EL (cell line): Measurements from ENCODE around the gene KDM4C.
A peak's percentile ranks its signal among the peaks of the same experiment; 100 is the strongest.

Experiments
- DNase-seq: peaks from one replicate; pipeline ENCODE4 v3.0.0-alpha.2; 2016

KDM4C gene

DNA sequence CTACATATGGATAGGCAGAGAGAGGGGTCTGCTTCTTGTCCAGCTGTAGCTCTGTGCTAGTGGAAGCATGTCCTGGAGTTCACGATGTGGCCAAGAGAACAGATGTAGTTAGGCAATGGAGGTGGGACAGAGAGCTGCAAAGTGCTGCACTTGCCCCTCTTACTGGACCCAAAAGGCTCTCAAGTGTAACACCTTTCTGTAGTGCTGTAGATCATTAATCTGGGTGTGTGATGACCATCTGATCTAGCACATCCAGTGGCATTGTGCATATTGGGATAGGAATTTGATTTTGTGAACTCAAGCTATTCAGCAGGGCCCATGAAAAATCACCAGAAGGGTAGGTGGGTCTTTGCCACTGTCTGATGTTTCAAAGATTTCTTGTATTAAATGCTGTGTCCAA, 151.4 kb downstream of the KDM4C start:
- no peak for DNase-seq

DNA sequence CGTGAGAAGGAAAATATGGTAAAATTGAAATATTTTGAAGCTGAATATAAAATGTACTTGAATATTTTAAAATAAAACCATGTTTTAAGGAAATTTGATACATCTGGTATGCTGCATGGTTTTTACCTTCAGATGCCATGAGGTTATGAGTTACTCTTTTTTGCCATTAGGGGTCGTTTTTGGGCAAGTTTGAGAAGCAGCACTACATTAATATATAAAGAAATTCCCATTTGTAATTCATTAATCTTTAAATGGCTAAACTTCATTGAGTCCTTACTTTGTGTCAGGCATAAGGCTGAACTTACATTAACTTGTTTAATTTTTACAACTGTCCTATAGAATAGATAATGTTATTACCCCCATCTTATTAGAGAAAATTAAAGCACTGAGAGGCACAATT, 152.3 kb downstream of the KDM4C start:
- DNase-seq = peak; percentile 27

DNA sequence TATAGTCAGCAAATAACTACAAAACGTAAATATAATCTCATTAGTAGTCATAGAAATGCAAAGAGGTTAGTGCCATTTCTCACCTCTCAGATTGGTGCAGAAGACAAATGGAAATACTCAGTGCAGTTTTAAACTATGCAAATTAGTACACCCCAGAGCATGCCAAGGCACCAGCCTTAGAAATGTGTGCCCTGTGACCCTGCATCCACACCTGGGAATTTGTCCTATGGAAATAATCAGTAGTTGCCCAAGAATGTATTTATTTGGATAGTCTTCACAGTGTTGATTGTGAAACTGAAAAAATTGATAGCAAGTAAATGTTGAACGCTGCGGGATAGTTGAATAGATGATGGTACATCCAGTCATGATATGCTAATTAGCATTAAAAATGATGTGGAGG, 152.7 kb downstream of the KDM4C start:
- DNase-seq = no peak

DNA sequence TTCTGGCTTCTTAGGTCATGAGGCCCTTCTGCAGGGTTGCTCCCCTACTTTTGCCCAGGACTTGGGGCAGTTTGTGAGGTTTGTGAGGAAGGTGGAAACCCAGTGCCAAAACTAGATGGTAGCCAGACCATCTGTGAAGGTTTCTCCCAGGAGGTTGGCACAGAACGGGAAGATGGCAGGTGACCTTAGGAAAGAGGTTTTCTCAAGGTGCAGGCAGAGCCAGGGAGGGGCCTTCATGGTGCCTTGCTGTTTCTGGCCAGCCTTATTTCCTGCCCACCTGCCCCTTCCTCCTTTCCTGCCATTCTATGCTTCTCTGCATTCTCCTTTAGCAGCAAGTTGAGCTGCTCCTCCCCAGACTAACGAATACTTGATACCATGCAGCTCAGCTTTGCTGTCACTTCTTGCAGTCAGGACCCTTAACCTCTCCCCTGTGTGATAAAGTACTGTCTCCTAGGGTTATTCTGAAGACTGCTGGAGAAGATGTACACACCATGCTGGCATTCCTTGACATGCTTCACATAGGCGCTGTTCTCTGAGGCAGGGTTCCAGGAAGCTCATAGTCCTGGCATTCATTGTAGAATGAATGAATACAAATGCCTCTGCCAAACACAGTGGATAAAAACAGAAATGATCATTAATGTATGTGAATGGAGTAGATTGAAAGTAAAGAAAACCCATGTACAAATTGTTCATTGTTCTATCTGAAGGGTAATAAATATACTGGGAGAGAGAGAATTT, 154.3 kb downstream of the KDM4C start:
- DNase-seq = no peak

DNA sequence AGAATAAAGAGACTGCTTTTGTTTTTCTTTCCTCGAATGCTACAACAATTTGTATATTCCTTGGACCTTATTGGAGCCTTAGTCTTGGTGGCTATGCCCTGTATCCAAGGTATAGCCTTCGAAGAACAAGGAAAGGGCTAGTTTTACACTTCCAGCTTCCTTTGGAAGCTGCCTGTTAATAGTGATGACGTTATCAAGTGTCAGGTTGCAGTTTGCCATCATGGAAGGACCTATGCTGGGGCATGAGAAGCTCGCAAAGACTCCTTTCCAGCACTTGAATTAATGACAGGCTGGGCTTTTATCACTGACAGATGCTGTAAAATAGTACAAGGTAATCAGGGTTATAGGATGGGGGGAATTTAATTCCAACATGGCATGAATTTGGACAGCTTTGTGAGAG, 157.9 kb downstream of the KDM4C start:
- DNase-seq = no peak

DNA sequence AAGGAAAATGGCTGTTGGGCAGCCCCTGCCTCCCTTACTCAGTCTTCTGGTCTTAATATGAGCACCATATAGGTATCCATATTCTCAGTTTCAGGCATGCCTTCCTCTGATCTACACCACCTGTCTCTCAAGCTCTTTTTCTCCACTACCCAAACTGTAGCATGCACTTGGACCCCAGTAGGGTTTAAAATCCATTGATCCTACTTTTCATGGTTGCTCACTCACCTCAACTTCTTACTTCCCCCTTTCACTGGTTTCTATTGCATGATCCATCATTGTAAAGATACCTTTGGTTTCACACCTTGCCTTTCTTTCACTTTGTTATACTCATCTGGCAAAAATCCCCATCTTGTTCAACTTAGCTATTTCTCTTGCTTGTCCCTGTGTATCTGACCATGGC, 159.4 kb downstream of the KDM4C start:
- no peak for DNase-seq

DNA sequence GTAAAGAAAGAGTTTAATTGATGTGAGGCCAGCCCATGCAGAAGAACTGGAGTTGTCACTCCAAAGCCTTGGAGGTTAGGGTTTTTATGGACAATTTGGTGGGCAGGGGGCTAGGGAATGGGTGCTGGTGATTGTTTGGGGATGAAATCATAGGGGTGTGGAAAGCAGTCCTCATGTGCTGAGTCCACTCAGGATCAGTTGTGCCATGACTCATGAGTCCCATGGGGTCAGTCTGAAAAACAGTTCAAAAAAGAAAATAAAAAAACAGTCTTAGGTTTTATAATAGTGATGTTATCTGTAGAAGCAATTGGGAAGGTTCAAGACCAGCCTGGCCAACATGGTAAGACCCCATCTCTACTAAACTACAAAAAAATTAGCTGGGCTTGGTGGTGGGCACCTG, 162.3 kb downstream of the KDM4C start:
- no peak for DNase-seq

DNA sequence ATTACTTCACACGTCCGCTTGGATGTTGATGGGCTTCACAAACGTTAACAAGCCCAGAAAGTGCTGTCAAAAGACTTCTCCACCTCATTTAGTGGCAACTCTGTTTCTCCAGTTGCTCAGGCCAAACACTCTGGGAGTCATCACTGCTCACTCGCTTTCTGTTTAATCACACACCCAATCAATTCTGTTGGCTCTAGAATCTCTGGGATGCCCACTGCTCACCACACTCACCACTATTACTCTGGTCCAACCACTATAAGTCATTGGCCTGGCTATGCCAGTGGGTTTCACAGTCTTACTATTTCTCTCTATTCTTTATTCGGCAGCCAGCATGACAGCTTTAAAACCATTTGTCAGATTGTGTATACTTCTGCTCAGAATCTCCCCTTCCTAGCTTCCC, 163.5 kb downstream of the KDM4C start:
- DNase-seq = no peak

DNA sequence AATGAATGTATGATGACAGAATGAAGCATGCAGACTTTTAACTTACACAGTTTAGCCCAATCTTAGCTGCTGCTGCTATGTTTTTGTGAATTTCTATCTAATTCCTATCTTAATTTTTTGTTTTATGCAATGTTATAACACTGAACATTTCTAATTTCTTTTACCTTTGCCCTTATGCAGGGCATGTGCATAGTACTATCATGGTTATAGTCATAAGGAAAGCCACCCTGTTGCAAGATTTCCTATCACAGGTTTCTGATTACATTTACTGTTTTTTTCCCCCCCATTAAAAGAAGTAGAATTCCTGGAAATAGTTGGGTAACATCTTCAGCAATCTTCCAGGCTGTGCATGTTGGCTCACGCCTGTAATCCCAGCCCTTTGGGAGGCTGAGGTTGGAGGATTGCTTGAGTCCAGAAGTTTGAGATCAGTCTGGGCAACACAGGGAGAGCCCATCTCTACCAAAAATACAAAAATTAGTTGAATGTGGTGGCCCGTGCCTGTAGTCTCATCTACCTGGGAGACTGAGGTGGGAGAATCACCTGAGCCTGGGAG, 164.4 kb downstream of the KDM4C start:
- no peak for DNase-seq

DNA sequence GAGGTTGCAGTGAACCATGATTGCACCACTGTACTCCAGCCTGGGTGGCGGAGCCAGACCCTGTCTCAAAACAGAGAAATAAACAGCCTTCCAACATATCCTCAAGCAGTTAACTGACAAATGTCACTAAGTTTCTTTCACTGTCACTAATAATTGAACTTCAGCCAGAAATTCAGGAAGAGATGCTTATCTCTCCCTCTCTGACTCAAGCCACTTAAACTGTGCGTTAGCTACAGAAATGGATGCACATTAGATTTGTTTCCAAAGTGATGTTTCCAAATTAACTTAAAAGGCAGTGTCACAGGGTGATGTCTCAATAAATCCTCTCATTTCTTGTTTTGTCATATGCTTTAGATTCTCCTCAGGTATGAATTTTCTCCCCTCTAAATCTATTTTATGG, 164.9 kb downstream of the KDM4C start:
- DNase-seq = no peak

DNA sequence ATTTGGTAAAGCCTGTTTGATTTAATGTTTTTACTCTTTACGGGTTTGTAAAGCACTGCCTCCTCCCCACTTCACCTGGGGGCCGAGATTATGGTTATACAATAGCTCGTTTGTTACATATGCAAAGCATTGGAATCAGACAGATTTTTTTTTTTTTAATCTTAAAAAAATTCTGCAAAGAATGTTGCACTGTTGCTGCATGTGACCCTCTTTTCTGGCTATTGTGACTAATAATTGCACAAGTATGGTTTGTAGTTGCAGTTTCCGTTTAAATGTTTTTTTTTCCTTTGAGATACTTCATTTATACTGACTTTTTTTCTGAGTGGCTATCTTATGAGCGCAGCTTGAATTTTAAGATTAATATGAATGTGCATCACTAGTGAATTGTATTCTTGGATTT, 165.3 kb downstream of the KDM4C start:
- no peak for DNase-seq

DNA sequence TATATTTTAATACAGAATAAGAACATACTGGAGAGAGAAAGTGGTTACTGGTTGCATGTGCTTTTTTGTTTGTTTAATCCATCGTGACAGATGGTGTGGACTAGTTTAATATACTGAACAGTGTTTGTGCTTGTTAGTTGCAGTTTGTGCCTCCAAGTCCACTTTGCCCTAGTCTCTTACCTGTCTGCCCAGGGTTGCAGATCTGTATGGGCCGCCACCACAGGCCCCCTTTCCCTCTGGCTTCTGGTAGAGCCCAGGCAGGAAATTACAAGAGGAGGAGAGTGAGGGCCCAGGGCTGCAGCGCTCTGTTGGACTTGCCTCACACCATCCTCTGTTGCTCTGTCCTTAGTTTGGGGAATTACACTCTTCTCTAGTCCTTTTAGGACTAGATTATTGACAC, 166.4 kb downstream of the KDM4C start:
- DNase-seq = no peak

DNA sequence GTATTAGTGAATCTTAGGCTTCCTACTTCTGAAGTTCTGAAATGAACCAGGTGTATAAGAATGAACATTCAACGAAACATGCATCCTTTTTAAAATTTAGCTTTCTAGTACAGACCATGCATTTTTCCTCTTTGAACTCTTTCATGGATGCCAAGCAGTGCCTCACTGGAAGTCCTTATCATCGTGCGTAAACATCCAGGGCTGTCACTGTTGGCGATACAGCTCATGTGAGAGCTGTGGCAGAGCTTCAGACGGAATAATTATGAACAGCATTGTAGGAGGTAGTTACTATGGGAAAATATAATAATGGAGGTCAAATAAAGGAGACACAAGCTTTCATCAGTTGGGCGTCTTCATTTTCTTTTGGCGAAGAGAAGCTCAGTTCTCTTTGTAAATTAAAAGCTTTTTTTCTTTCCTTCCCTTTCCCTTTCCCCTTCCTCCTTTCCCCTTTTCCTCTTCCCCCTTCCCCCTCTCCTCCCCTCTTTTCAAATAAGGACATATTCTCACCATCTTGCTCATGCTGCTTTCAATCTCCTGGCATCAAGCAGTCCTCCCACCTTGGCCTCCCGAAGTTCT, 167.3 kb downstream of the KDM4C start:
- no peak for DNase-seq

DNA sequence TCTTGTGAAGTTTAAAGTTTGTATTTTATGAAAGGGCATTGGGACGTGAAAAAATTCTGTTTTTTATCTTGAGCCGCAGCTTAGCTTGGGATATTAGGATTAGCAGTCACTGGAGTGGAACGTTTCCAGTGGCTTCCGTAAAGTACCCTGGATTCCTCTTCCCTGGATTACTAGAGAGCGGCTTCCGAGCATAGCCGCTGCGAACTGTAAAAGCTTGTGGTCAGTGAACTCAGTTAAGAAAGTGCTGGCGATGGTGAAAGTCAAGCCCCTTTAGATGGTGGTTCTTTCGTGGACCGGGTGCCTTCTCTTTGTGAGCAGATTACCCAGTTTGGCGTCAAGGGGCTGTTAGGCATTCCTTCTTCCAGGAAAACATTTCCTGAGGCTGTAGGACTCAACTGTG, 168.1 kb downstream of the KDM4C start:
- no peak for DNase-seq

DNA sequence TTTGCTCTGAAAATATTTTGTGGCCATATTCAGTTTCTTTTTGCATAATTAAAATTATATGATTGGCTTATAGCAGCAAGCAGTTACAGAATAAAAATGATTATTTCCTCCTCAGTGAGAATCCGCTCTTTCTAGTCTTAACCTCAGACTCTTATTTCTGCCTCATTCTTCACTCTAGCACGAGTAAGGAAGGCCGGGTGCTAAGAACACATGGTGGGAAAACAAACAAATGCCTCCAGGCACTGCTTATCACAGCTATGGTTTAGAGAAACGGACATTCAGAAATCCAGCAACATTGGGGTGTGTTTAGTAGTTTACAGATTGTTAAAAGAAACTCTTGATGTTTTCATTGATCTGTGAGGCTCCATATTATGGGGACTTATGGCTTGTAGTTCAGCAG, 168.7 kb downstream of the KDM4C start:
- no peak for DNase-seq

DNA sequence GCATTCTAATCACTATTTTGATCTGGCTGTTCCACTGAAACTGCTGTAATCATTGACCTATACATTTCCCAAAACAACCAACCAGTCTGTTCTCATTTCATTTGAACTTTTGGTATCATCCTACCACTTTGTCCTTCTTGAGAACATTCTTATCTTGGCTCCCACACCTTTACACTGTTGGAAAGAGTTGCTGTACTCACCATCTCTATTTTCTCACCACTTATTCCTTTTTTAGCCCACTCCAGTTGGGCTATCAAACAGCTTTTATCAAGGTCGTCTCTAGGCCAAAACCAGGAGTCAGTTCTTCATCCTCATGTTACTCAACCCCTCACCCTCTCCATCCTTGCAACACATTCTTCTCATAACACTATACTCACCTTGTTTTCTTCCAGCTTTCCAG, 170.1 kb downstream of the KDM4C start:
- DNase-seq = no peak

DNA sequence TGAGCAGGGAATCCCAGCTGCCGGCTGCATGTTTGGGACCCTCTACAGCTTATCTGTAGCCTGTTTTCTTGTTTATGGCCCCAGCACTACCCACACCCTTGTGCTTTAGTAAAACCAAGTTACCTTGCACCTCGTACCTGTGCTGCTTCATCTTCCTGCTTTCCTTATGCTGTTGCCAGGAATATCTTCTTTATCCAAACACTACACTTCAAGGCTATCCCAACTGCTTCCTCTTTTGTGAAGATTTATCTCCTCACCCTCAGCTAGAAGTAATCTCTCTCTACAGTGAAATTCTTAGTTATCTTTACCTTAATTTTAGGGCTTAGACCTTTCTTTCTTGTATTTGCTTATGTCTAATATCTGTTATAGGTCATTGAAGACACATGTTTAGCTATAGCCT, 171.1 kb downstream of the KDM4C start:
- DNase-seq = no peak

DNA sequence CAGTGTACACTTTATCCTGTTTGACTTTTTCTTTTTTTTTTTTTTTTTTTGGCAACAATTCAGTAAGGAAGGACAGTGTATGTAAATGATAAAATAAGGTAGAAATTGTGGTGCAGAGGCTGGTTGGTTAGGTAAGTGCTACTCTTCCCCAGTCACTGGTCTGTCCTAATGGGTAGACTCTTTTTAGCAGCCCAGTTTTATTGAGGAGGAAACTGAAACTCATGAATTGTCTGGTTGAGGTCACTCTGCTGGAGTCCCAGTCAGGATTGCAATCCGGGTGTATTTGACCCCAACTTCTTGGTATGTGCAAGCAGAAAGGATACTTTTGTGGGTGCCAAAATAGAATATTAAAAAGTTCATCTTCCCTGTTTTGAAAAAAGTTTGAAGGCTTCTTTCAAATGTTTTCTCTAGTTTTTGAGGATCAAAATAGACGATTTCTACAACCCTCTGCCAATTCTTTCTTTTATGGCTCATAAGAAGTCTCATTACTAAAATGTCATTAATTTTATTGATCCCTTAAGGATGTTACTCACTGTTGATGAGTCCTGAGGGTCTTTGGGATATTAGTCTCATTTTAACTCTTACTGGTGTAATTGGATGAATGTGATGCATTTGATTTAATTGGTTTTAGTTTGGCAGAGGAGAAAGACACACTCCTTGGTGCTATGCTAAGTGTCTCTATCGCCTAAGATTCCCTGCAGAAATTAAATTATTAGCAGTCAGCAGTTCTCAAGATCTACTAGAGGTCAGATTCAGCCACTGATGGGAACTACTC, 171.9 kb downstream of the KDM4C start:
- no peak for DNase-seq

DNA sequence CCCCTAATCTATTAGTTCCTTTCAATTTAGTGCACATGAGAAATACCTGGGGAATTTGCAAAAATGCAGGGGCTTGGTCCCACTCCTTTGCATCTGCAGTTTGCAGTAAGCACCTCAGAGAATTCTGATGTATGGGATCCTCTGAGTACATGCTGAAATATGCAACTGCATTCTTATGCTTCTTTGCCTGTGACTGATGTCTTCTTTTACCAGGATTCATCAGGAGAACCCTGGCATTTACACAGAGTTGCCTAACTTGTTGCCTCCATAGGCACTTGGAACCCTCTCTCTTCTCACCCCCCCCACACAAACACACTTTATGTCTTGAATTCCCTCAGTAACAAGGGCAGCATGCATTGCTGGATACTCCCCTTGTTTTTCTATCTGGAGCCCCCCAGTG, 173.1 kb downstream of the KDM4C start:
- DNase-seq = peak; percentile 84

DNA sequence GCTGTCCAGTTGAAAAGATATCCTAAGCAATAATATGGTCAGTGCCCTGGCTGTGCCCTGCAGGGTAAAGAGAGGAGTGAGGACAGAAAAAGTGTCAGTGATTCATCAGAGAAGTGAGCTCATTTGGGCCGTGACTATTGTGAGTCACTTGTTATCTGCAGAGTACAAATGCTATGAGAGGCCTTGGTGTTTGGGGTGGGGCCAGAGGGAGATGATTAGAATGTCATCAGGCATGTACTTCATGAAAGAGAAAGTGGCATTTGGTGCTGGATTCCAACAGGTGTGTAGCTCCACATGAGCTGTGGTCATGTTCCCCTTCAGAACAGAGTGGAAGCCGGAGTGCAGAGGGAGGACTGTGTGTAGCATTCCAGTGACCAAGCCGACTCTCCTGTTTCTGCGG, 174.1 kb downstream of the KDM4C start:
- DNase-seq = peak; percentile 76

DNA sequence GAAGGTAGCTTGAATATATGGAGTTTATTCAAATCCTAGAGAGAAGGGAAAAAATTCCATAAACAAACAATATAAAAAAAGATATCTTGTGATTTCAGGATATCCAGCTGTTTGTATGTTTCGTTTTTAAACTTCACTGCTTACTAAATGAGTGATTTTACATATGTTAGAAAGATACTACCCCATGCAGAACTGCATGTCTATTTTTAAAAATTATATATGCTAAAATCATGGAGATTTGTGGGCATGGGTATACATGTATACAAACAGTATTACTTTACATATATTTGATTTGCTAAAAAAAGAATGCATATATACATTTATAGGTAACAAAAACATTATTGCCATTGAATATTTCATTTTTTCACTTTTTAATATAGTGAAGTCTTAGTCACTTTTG, 178.3 kb downstream of the KDM4C start:
- DNase-seq = no peak

DNA sequence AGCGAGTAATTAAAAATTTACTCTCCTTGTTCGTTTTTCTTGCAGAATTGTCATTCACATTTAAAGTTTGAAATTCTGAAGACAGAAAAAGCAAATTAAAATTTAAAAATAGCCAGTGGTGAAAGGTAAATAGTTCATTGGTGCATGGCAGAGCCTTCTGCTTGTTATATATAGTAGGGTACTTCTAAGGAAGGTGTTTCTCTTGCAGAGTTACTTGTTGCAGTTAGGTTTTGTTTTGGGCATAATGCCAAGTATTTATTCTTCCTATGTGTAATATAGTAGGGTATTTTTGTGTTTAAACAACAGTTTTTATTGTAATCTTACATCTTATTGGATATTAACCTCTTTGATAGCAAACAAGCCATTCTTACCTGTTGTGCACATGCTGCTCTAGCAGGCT, 179.4 kb downstream of the KDM4C start:
- DNase-seq = no peak

DNA sequence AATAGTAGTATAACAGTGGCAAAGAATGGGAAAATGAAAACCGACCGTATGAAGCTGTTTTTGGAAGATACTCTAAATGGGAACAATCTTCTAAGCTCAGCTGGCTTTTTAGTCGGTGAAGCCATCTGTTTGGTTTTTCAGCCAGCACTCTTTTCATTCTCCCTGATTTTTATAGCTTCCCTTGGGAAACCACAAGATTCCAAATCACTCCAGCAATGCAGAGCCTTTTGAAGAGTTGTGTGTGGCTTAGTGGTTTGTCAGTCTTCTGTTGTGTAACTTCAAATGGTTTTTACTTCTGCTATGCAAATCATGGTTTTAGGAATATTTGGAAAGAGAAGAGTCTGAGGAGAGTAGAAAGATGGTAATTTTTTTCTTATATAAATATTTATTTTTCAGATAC, 180.7 kb downstream of the KDM4C start:
- peak; percentile 92 for DNase-seq

DNA sequence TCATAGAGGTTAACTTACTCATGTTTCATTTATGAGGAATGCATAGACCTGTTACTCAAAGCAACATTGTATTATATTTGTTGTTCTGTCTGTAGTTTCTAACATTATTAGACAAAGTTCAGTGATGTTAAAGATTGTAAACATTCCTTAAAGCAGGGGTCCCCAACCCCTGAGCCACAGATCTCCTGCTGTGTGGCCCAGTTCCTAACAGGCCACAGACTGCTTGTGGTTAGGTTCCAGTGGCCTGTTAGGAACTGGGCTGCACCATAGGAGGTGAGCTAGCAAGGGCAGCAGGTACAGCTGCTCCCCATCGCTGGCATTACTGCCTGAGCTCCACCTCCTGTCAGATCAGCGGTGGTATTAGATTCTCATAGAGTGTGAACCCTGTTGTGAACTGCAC, 181.1 kb downstream of the KDM4C start:
- peak; percentile 47 for DNase-seq
